Upper lobe of left lung (tissue), 4 donors: Measurements from ENCODE around the gene VN1R2.
"Not testable (repeated sequence)": the region's sequence is repeated elsewhere in the genome, so short reads cannot be mapped to it uniquely, and the experiment has no call there.

Source experiments
- EP300 ChIP-seq, 4 donors: sonication (generic); formaldehyde crosslinking; IDR thresholded peaks; one replicate each; pipeline ENCODE4 v1.5.1; 2017; ENCODE audit warnings: antibody characterized with exemption in 4 of 4, control low read depth in 2 of 4
- POLR2A ChIP-seq, 4 donors: fragments of 450-650 bp; IDR thresholded peaks; one replicate each; pipeline ENCODE4 v1.5.1; 2016 to 2017; ENCODE audit warnings: antibody characterized with exemption in 4 of 4, mild to moderate bottlenecking in 2 of 4
- POLR2AphosphoS5 ChIP-seq, 2 donors: sonication (generic); formaldehyde crosslinking; IDR thresholded peaks; one replicate each; pipeline ENCODE4 v1.5.1; 2017; ENCODE audit warnings: antibody characterized with exemption in 2 of 2
- TF ChIP-seq, protein P1 (sequence below), 6 experiments: fragments of 450-650 bp in 4 of 6; fragments of 200-600 bp in 2 of 6; sonication (generic) in 2 of 6; IDR thresholded peaks; one replicate each; pipeline ENCODE4 v1.5.1; 2016 to 2019; ENCODE audit warnings: antibody characterized with exemption in 6 of 6

DNA sequence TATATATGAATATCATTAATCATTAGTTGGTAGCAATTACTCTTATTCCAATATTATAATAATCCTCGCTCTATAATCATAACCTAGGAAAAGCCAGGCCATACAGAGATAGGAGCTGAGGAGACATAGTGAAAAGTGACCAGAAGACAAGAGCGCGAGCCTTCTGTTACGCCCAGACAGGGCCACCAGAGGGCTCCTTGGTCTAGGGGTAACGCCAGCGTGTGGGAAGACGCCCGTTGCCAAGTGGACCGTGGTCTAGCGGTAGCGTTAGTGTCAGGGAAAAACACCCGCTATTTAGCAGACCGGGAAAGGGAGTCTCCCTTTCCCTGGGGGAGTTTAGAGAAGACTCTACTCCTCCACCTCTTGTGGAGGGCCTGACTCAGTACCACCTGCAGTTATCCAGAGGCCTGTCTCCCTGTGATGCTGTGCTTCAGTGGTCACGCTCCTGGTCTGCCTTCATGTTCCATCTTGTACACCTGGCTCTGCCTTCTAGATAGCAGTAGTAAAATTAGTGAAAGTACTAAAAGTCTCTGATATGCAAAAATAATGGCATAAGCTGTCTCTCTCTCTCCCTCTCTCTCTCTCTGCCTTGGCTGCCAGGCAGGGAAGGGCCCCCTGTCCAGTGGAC lies at the start of gene VN1R2:
- TF ChIP-seq, protein P1, sequence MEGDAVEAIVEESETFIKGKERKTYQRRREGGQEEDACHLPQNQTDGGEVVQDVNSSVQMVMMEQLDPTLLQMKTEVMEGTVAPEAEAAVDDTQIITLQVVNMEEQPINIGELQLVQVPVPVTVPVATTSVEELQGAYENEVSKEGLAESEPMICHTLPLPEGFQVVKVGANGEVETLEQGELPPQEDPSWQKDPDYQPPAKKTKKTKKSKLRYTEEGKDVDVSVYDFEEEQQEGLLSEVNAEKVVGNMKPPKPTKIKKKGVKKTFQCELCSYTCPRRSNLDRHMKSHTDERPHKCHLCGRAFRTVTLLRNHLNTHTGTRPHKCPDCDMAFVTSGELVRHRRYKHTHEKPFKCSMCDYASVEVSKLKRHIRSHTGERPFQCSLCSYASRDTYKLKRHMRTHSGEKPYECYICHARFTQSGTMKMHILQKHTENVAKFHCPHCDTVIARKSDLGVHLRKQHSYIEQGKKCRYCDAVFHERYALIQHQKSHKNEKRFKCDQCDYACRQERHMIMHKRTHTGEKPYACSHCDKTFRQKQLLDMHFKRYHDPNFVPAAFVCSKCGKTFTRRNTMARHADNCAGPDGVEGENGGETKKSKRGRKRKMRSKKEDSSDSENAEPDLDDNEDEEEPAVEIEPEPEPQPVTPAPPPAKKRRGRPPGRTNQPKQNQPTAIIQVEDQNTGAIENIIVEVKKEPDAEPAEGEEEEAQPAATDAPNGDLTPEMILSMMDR (IDR thresholded peaks at IDR 0.05): not testable (repeated sequence)
- not testable (repeated sequence) for TF ChIP-seq EP300, POLR2AphosphoS5, POLR2A (IDR thresholded peaks at IDR 0.05)
